ENCODE data around the gene RHOV. TPM values are rescaled to one million over a fixed set of nuclear protein-coding genes. Genes with fewer than 3 reads are reported as not detected.
A peak's percentile ranks its signal among the peaks of the same experiment; 100 is the strongest.

RHOV gene
- polyA plus RNA-seq (2013) = 2.3 and 2.7 TPM in 2 replicates

DNA sequence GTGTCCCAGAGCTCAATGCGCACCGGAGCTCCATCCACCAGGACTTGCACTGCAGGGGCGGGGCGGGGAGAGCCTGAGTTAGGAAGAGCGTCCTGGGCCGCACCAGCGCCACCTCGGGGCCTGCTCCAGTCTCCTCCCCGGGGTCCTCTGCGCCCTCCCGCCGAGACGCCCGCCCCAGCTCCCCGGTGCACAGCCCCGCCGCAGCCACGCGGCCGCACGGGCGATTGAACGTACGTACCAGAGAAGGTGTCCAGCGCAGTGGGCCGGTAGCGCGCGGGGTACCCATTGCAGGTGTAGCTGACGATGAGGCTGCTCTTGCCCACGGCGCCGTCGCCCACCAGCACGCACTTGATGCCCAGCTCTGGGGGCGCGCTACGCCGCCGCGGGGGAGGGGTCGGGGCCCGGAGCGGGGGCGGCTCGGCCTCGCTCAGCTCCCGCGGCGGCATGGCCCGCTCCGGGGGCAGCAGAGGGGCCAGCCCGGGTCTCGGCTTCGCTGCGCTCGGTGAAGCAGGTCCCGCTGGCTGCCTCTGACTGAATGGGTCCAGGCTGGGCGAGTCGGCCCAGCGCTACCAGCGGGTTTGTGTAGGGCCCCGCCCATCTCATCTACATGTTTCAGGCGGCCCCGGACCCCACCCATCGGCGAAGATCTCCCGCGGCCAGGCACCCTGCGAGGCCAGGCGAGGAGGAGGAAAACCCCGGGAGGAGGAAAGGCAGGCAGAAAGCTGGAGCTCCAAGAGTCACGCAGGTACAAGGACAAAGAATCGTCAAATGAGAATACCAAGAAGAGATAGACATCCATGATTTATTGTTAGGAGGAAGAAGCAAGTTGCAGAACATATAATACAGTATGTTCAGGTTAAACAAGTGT lies at the start of gene RHOV:
Gene RHOV (minus strand): TSS at position 541 of the 868 bp plus-strand sequence. CDS start 95 bp downstream, at position 446.
- Histone ChIP-seq H3K79me1 (ENCODE audit: low read length) (peaks cover 6% of the 10 kb centered on the region), H3K36me3 (ENCODE audit: control insufficient read depth in 1 of 2, insufficient read depth in 2 of 2, low read length in 2 of 2) (no peaks in the 10 kb centered on the region), H2AK5ac (ENCODE audit: low read length) (no peak within 1 kb of the TSS), H3K4ac (ENCODE audit: low read depth, low read length) (no peak within 1 kb of the TSS), H4K91ac (ENCODE audit: low read depth, low read length) (peak within 1 kb of the TSS; percentile 5), H3K18ac (ENCODE audit: low read length) (no peak within 1 kb of the TSS), H3K4me1 (ENCODE audit: control insufficient read depth in 1 of 2, insufficient read depth in 2 of 2, low read length in 2 of 2) (peaks cover 21 to 25% of the 10 kb centered on the region in 2 experiments), H2BK5ac (ENCODE audit: low read depth, low read length, poor library complexity) (no peak within 1 kb of the TSS), H2BK120ac (ENCODE audit: insufficient read depth, low read length, poor library complexity) (no peak within 1 kb of the TSS), H3K27me3 (ENCODE audit: insufficient read depth, low read length) (no peaks in the 10 kb centered on the region), H2BK12ac (ENCODE audit: low read length) (no peak within 1 kb of the TSS), H4K8ac (ENCODE audit: low read depth, low read length) (no peak within 1 kb of the TSS), H3K4me2 (ENCODE audit: low read length) (peak within 1 kb of the TSS; percentile 96), H3K9ac (ENCODE audit: low read length) (no peak within 1 kb of the TSS), H3K9me3 (ENCODE audit: insufficient read depth, low read depth, low read length) (no peaks in the 10 kb centered on the region), H3K4me3 (ENCODE audit: low read depth, low read length) (peak within 1 kb of the TSS; percentile 73), H3K14ac (ENCODE audit: low read length) (no peak within 1 kb of the TSS), H4K12ac (ENCODE audit: low read depth, low read length) (no peak within 1 kb of the TSS), H3K79me2 (ENCODE audit: control insufficient read depth, insufficient read depth, low read length, poor library complexity) (no peaks in the 10 kb centered on the region), H3K27ac (ENCODE audit: low read depth, low read length) (no peak within 1 kb of the TSS), H2AFZ (ENCODE audit: insufficient read depth, low read length, poor library complexity) (peak within 1 kb of the TSS; percentile 38), H3K23ac (ENCODE audit: low read length) (no peak within 1 kb of the TSS)
- peak; percentile 54 to 75 for DNase-seq
- no CpG with 5 or more reads among the region's 74 CpGs for whole genome bisulfite sequencing (ENCODE audit: extremely low coverage, insufficient coverage, insufficient read length)

- H3K4me2 ChIP-seq (ENCODE audit: low read length) = no peak overlapping the region
- H2AFZ ChIP-seq (ENCODE audit: insufficient read depth, low read length, poor library complexity) = no peak overlapping the region
- no peak overlapping the region for H3K27ac ChIP-seq (ENCODE audit: low read depth, low read length)
- peaks cover 7 to 22% of the 10 kb centered on the region in 2 experiments for H3K4me1 ChIP-seq (ENCODE audit: control insufficient read depth in 1 of 2, insufficient read depth in 2 of 2, low read length in 2 of 2)
- no CpG with 5 or more reads among the region's 9 CpGs for WGBS (ENCODE audit: extremely low coverage, insufficient coverage, insufficient read length)
- no peak overlapping the region for H3K23ac ChIP-seq (ENCODE audit: low read length)
- no peak for DNase-seq
- H3K79me1 ChIP-seq (ENCODE audit: low read length) = no peaks in the 10 kb centered on the region
- no peak overlapping the region for H4K91ac ChIP-seq (ENCODE audit: low read depth, low read length)
- no peak overlapping the region for H2BK12ac ChIP-seq (ENCODE audit: low read length)
- no peaks in the 10 kb centered on the region for H3K79me2 ChIP-seq (ENCODE audit: control insufficient read depth, insufficient read depth, low read length, poor library complexity)
- H2BK120ac ChIP-seq (ENCODE audit: insufficient read depth, low read length, poor library complexity) = no peak overlapping the region
- H3K4ac ChIP-seq (ENCODE audit: low read depth, low read length) = no peak overlapping the region
- H3K4me3 ChIP-seq (ENCODE audit: low read depth, low read length) = no peak overlapping the region
- no peak overlapping the region for H2BK5ac ChIP-seq (ENCODE audit: low read depth, low read length, poor library complexity)
- H3K9me3 ChIP-seq (ENCODE audit: insufficient read depth, low read depth, low read length) = peaks cover 5% of the 10 kb centered on the region
- H3K14ac ChIP-seq (ENCODE audit: low read length) = no peak overlapping the region
- H4K12ac ChIP-seq (ENCODE audit: low read depth, low read length) = no peak overlapping the region
- no peak overlapping the region for H3K9ac ChIP-seq (ENCODE audit: low read length)
- no peak overlapping the region for H2AK5ac ChIP-seq (ENCODE audit: low read length)
- H3K18ac ChIP-seq (ENCODE audit: low read length) = no peak overlapping the region
- no peaks in the 10 kb centered on the region for H3K36me3 ChIP-seq (ENCODE audit: control insufficient read depth in 1 of 2, insufficient read depth in 2 of 2, low read length in 2 of 2)
- H4K8ac ChIP-seq (ENCODE audit: low read depth, low read length) = no peak overlapping the region
- H3K27me3 ChIP-seq (ENCODE audit: insufficient read depth, low read length) = peaks cover 56% of the 10 kb centered on the region
Observed at GRCh38 chr15:40923551-40923950, 49.5 kb upstream of the RHOV start.

- Histone ChIP-seq H4K12ac (ENCODE audit: low read depth, low read length) (no peak overlapping the region), H2BK12ac (ENCODE audit: low read length) (no peak overlapping the region), H3K14ac (ENCODE audit: low read length) (no peak overlapping the region), H2AFZ (ENCODE audit: insufficient read depth, low read length, poor library complexity) (no peak overlapping the region), H3K9me3 (ENCODE audit: insufficient read depth, low read depth, low read length) (peaks cover 5% of the 10 kb centered on the region), H4K91ac (ENCODE audit: low read depth, low read length) (no peak overlapping the region), H3K4me3 (ENCODE audit: low read depth, low read length) (no peak overlapping the region), H3K27ac (ENCODE audit: low read depth, low read length) (no peak overlapping the region), H3K4me2 (ENCODE audit: low read length) (no peak overlapping the region), H2BK5ac (ENCODE audit: low read depth, low read length, poor library complexity) (no peak overlapping the region), H3K4ac (ENCODE audit: low read depth, low read length) (no peak overlapping the region), H3K79me2 (ENCODE audit: control insufficient read depth, insufficient read depth, low read length, poor library complexity) (no peaks in the 10 kb centered on the region), H3K4me1 (ENCODE audit: control insufficient read depth in 1 of 2, insufficient read depth in 2 of 2, low read length in 2 of 2) (peaks cover 5 to 16% of the 10 kb centered on the region in 2 experiments), H3K9ac (ENCODE audit: low read length) (no peak overlapping the region), H4K8ac (ENCODE audit: low read depth, low read length) (no peak overlapping the region), H2AK5ac (ENCODE audit: low read length) (no peak overlapping the region), H3K23ac (ENCODE audit: low read length) (no peak overlapping the region), H3K79me1 (ENCODE audit: low read length) (no peaks in the 10 kb centered on the region), H2BK120ac (ENCODE audit: insufficient read depth, low read length, poor library complexity) (no peak overlapping the region), H3K18ac (ENCODE audit: low read length) (no peak overlapping the region), H3K27me3 (ENCODE audit: insufficient read depth, low read length) (peaks cover 47% of the 10 kb centered on the region), H3K36me3 (ENCODE audit: control insufficient read depth in 1 of 2, insufficient read depth in 2 of 2, low read length in 2 of 2) (no peaks in the 10 kb centered on the region)
- DNase-seq = no peak
- no CpG with 5 or more reads among the region's 10 CpGs for WGBS (ENCODE audit: extremely low coverage, insufficient coverage, insufficient read length)
Observed at GRCh38 chr15:40922608-40923005, 48.6 kb upstream of the RHOV start.

GRCh38 chr15:40921949-40922607 lies 48.0 kb upstream of the RHOV start:
- Histone ChIP-seq H3K9ac (ENCODE audit: low read length) (no peak overlapping the region), H2AK5ac (ENCODE audit: low read length) (no peak overlapping the region), H3K4me2 (ENCODE audit: low read length) (no peak overlapping the region), H3K4me3 (ENCODE audit: low read depth, low read length) (no peak overlapping the region), H2BK12ac (ENCODE audit: low read length) (no peak overlapping the region), H3K36me3 (ENCODE audit: control insufficient read depth in 1 of 2, insufficient read depth in 2 of 2, low read length in 2 of 2) (no peaks in the 10 kb centered on the region), H4K91ac (ENCODE audit: low read depth, low read length) (no peak overlapping the region), H3K4ac (ENCODE audit: low read depth, low read length) (no peak overlapping the region), H2AFZ (ENCODE audit: insufficient read depth, low read length, poor library complexity) (no peak overlapping the region), H4K8ac (ENCODE audit: low read depth, low read length) (no peak overlapping the region), H3K27ac (ENCODE audit: low read depth, low read length) (no peak overlapping the region), H2BK120ac (ENCODE audit: insufficient read depth, low read length, poor library complexity) (no peak overlapping the region), H4K12ac (ENCODE audit: low read depth, low read length) (no peak overlapping the region), H3K14ac (ENCODE audit: low read length) (no peak overlapping the region), H3K23ac (ENCODE audit: low read length) (no peak overlapping the region), H3K79me2 (ENCODE audit: control insufficient read depth, insufficient read depth, low read length, poor library complexity) (no peaks in the 10 kb centered on the region), H2BK5ac (ENCODE audit: low read depth, low read length, poor library complexity) (no peak overlapping the region), H3K18ac (ENCODE audit: low read length) (no peak overlapping the region), H3K4me1 (ENCODE audit: control insufficient read depth in 1 of 2, insufficient read depth in 2 of 2, low read length in 2 of 2) (peaks cover 5 to 16% of the 10 kb centered on the region in 2 experiments), H3K9me3 (ENCODE audit: insufficient read depth, low read depth, low read length) (peaks cover 5% of the 10 kb centered on the region), H3K79me1 (ENCODE audit: low read length) (no peaks in the 10 kb centered on the region), H3K27me3 (ENCODE audit: insufficient read depth, low read length) (peaks cover 42% of the 10 kb centered on the region)
- no CpG with 5 or more reads among the region's 5 CpGs for WGBS (ENCODE audit: extremely low coverage, insufficient coverage, insufficient read length)
- no peak for DNase-seq
